Trophoblast cell (in vitro differentiated cells and primary cell): ENCODE measurements around the gene FAM184A.

ENCODE experiments used
- DNase-seq, 2 donors: peaks; one replicate each; pipeline ENCODE4 v3.0.0-alpha.2; 2016
- H2AFZ ChIP-seq: 2 replicates; pipeline ENCODE4 v1.6.1; 2013; ENCODE audit warnings: low read length, moderate library complexity, mild to moderate bottlenecking; ENCODE audit not compliant: insufficient read depth, poor library complexity
- H2AK5ac ChIP-seq: 2 replicates; pipeline ENCODE4 v1.6.1; 2013; ENCODE audit warnings: mild to moderate bottlenecking, low read length
- H2BK120ac ChIP-seq: 2 replicates; pipeline ENCODE4 v1.6.1; 2013; ENCODE audit warnings: low read length, mild to moderate bottlenecking, moderate library complexity; ENCODE audit not compliant: insufficient read depth, poor library complexity
- H2BK12ac ChIP-seq: 2 replicates; pipeline ENCODE4 v1.6.1; 2013; ENCODE audit warnings: mild to moderate bottlenecking, low read length, moderate library complexity
- H2BK5ac ChIP-seq: 2 replicates; pipeline ENCODE4 v1.6.1; 2013; ENCODE audit warnings: low read length, low read depth, moderate library complexity, mild to moderate bottlenecking; ENCODE audit not compliant: poor library complexity
- H3K14ac ChIP-seq: 2 replicates; pipeline ENCODE4 v1.6.1; 2013; ENCODE audit warnings: mild to moderate bottlenecking, low read length
- H3K18ac ChIP-seq: 2 replicates; pipeline ENCODE4 v1.6.1; 2013; ENCODE audit warnings: mild to moderate bottlenecking, low read length
- H3K23ac ChIP-seq: 2 replicates; pipeline ENCODE4 v1.6.1; 2013; ENCODE audit warnings: low read length
- H3K27ac ChIP-seq: 2 replicates; pipeline ENCODE4 v1.5.1; 2013; ENCODE audit warnings: low read depth, mild to moderate bottlenecking, inconsistent platforms, low read length, moderate library complexity
- H3K27me3 ChIP-seq: 2 replicates; pipeline ENCODE4 v1.6.1; 2013; ENCODE audit warnings: inconsistent platforms, mild to moderate bottlenecking, low read length, moderate library complexity; ENCODE audit not compliant: insufficient read depth
- H3K36me3 ChIP-seq, 2 experiments: 1 replicate in 1 of 2; 2 replicates in 1 of 2; pipeline ENCODE4 v1.6.1; 2013; ENCODE audit warnings: low read length in 2 of 2, mild to moderate bottlenecking in 2 of 2, moderate library complexity in 1 of 2; ENCODE audit not compliant: insufficient read depth in 2 of 2, control insufficient read depth in 1 of 2
- H3K4ac ChIP-seq: 2 replicates; pipeline ENCODE4 v1.6.1; 2013; ENCODE audit warnings: low read depth, mild to moderate bottlenecking, low read length, moderate library complexity
- H3K4me1 ChIP-seq, 2 experiments: 1 replicate in 1 of 2; 2 replicates in 1 of 2; pipeline ENCODE4 v1.6.1; 2013; ENCODE audit warnings: low read length in 2 of 2, mild to moderate bottlenecking in 2 of 2, moderate library complexity in 1 of 2; ENCODE audit not compliant: insufficient read depth in 2 of 2, control insufficient read depth in 1 of 2
- H3K4me2 ChIP-seq: 2 replicates; pipeline ENCODE4 v1.6.1; 2013; ENCODE audit warnings: inconsistent platforms, mild to moderate bottlenecking, low read length, moderate library complexity
- H3K4me3 ChIP-seq: 2 replicates; pipeline ENCODE4 v1.5.1; 2013; ENCODE audit warnings: mild to moderate bottlenecking, low read depth, low read length, inconsistent platforms
- H3K79me1 ChIP-seq: one replicate; pipeline ENCODE4 v1.6.1; 2013; ENCODE audit warnings: low read length
- H3K79me2 ChIP-seq: 2 replicates; pipeline ENCODE4 v1.6.1; 2013; ENCODE audit warnings: low read length, mild to moderate bottlenecking; ENCODE audit not compliant: control insufficient read depth, insufficient read depth, poor library complexity
- H3K9ac ChIP-seq: 2 replicates; pipeline ENCODE4 v1.6.1; 2013; ENCODE audit warnings: mild to moderate bottlenecking, low read length
- H3K9me3 ChIP-seq: 2 replicates; pipeline ENCODE4 v1.6.1; 2013; ENCODE audit warnings: low read depth, mild to moderate bottlenecking, control low read depth, inconsistent platforms, low read length; ENCODE audit not compliant: insufficient read depth
- H4K12ac ChIP-seq: 2 replicates; pipeline ENCODE4 v1.6.1; 2013; ENCODE audit warnings: low read depth, mild to moderate bottlenecking, low read length, moderate library complexity
- H4K8ac ChIP-seq: 2 replicates; pipeline ENCODE4 v1.6.1; 2013; ENCODE audit warnings: low read depth, mild to moderate bottlenecking, low read length, moderate library complexity
- H4K91ac ChIP-seq: one replicate; pipeline ENCODE4 v1.6.1; 2013; ENCODE audit warnings: low read depth, mild to moderate bottlenecking, low read length, moderate library complexity
- WGBS: extraction: QIAGEN DNeasy Blood & Tissue Kit; methylation state at CpG from one replicate; pipeline ENCODE4 v1.1.7; 2013; ENCODE audit warnings: missing lambda C conversion rate; ENCODE audit not compliant: insufficient read length, insufficient coverage; ENCODE audit errors: extremely low coverage; 5-methylcytosine and 5-hydroxymethylcytosine counted together

Gene FAM184A

GRCh38 chr6:118935978-118936703 lies 142.3 kb downstream of the FAM184A start:
- Histone ChIP-seq H2AFZ (no peak overlapping the region), H3K27ac (no peak overlapping the region), H3K4me3 (no peak overlapping the region), H3K27me3 (no peaks in the 10 kb centered on the region), H3K4ac (no peak overlapping the region), H2BK5ac (no peak overlapping the region), H4K91ac (no peak overlapping the region), H3K9me3 (peaks cover 4% of the 10 kb centered on the region), H3K18ac (no peak overlapping the region), H3K79me2 (peaks cover 2% of the 10 kb centered on the region), H2BK12ac (no peak overlapping the region), H2BK120ac (no peak overlapping the region), H3K4me1 (no peaks in the 10 kb centered on the region), H3K79me1 (peaks cover 5% of the 10 kb centered on the region), H3K36me3 (peaks cover 0 to 1% of the 10 kb centered on the region in 2 experiments), H4K8ac (no peak overlapping the region), H3K4me2 (no peak overlapping the region), H4K12ac (no peak overlapping the region), H3K14ac (no peak overlapping the region), H3K9ac (no peak overlapping the region), H3K23ac (no peak overlapping the region), H2AK5ac (no peak overlapping the region)
- no peak for DNase-seq
- no CpG with 5 or more reads among the region's 3 CpGs for WGBS

GRCh38 chr6:118935331-118935668 lies 143.2 kb downstream of the FAM184A start:
- whole genome bisulfite sequencing = no CpG with 5 or more reads among the region's 1 CpG
- Histone ChIP-seq H2AFZ (no peak overlapping the region), H3K14ac (no peak overlapping the region), H4K91ac (no peak overlapping the region), H2BK5ac (no peak overlapping the region), H3K4me2 (peak overlapping the region; percentile 62), H3K18ac (no peak overlapping the region), H2BK12ac (no peak overlapping the region), H3K27me3 (no peaks in the 10 kb centered on the region), H2BK120ac (no peak overlapping the region), H3K79me1 (peaks cover 5% of the 10 kb centered on the region), H3K27ac (no peak overlapping the region), H3K23ac (no peak overlapping the region), H2AK5ac (no peak overlapping the region), H4K12ac (no peak overlapping the region), H3K79me2 (peaks cover 2% of the 10 kb centered on the region), H3K9ac (no peak overlapping the region), H4K8ac (no peak overlapping the region), H3K36me3 (peaks cover 0 to 1% of the 10 kb centered on the region in 2 experiments), H3K9me3 (no peaks in the 10 kb centered on the region), H3K4ac (no peak overlapping the region), H3K4me3 (no peak overlapping the region), H3K4me1 (no peaks in the 10 kb centered on the region)
- DNase-seq = no peak

GRCh38 chr6:118934461-118935330 lies 143.8 kb downstream of the FAM184A start, which contains the start of gene MCM9:
TSS of gene MCM9 (minus strand) at chr6:118935159. CDS start at chr6:118931723, 3,436 bp downstream.
- no peaks in the 10 kb centered on the region for H3K4me1 ChIP-seq
- peak; percentile 94 to 95 for DNase-seq
- no peak within 1 kb of the TSS for H2AK5ac ChIP-seq
- H3K9ac ChIP-seq = peak within 1 kb of the TSS; percentile 87
- peak within 1 kb of the TSS; percentile 75 for H2AFZ ChIP-seq
- H4K8ac ChIP-seq = peak within 1 kb of the TSS; percentile 83
- H4K12ac ChIP-seq = peak within 1 kb of the TSS; percentile 57
- H2BK120ac ChIP-seq = peak within 1 kb of the TSS; percentile 23
- no peak within 1 kb of the TSS for H3K23ac ChIP-seq
- H3K36me3 ChIP-seq = peaks cover 0 to 1% of the 10 kb centered on the region in 2 experiments
- H3K9me3 ChIP-seq = no peaks in the 10 kb centered on the region
- H3K79me1 ChIP-seq = peaks cover 5% of the 10 kb centered on the region
- no CpG with 5 or more reads among the region's 95 CpGs for WGBS
- H3K27me3 ChIP-seq = no peaks in the 10 kb centered on the region
- H3K27ac ChIP-seq = peak within 1 kb of the TSS; percentile 84
- H3K4ac ChIP-seq = peak within 1 kb of the TSS; percentile 68
- peak within 1 kb of the TSS; percentile 91 for H4K91ac ChIP-seq
- H3K4me3 ChIP-seq = peak within 1 kb of the TSS; percentile 89
- H3K14ac ChIP-seq = peak within 1 kb of the TSS; percentile 89
- peaks cover 2% of the 10 kb centered on the region for H3K79me2 ChIP-seq
- H3K18ac ChIP-seq = peak within 1 kb of the TSS; percentile 57
- H3K4me2 ChIP-seq = peak within 1 kb of the TSS; percentile 97
- peak within 1 kb of the TSS; percentile 10 for H2BK12ac ChIP-seq
- peak within 1 kb of the TSS; percentile 64 for H2BK5ac ChIP-seq

- Histone ChIP-seq H4K8ac (no peak overlapping the region), H3K27ac (no peak overlapping the region), H4K12ac (no peak overlapping the region), H3K4ac (no peak overlapping the region), H3K14ac (no peak overlapping the region), H3K4me1 (no peaks in the 10 kb centered on the region), H3K4me3 (no peak overlapping the region), H2AK5ac (no peak overlapping the region), H3K4me2 (peak overlapping the region; percentile 51), H3K36me3 (peaks cover under 1 to 1% of the 10 kb centered on the region in 2 experiments), H3K27me3 (no peaks in the 10 kb centered on the region), H3K9me3 (no peaks in the 10 kb centered on the region), H4K91ac (no peak overlapping the region), H2BK12ac (no peak overlapping the region), H2AFZ (no peak overlapping the region), H3K79me2 (peaks cover 2% of the 10 kb centered on the region), H3K9ac (no peak overlapping the region), H3K18ac (no peak overlapping the region), H3K23ac (no peak overlapping the region), H2BK5ac (no peak overlapping the region), H2BK120ac (no peak overlapping the region), H3K79me1 (peaks cover 5% of the 10 kb centered on the region)
- no peak for DNase-seq
- WGBS = no CpG with 5 or more reads among the region's 8 CpGs
Observed at GRCh38 chr6:118933855-118934460, 144.5 kb downstream of the FAM184A start.
